ENCODE measurements around the gene PDPK1. TPM values are rescaled to one million over a fixed set of nuclear protein-coding genes. Genes with fewer than 3 reads are reported as not detected.
A peak's percentile ranks its signal among the peaks of the same experiment; 100 is the strongest.

PDPK1 gene
- total RNA-seq (52.3 TPM), polyA plus RNA-seq (ENCODE audit: insufficient read depth, low read depth, low replicate concordance) (14.3 TPM)
- long read RNA-seq, donor 1, full-length matches to known transcripts, result 9 of 9 reads
- long read RNA-seq, donor 1, partial matches to known transcripts, result 0 of 9 reads
- long read RNA-seq, donor 1, other reads (novel, unspliced or antisense), result 0 of 9 reads
- long read RNA-seq, donor 2, full-length matches to known transcripts, result 6 of 6 reads
- long read RNA-seq, donor 2, partial matches to known transcripts, result 0 of 6 reads
- long read RNA-seq, donor 2, other reads (novel, unspliced or antisense), result 0 of 6 reads
- long read RNA-seq, donor 3, full-length matches to known transcripts, result 8 of 8 reads
- long read RNA-seq, donor 3, partial matches to known transcripts, result 0 of 8 reads
- long read RNA-seq, donor 3, other reads (novel, unspliced or antisense), result 0 of 8 reads
- long read RNA-seq, donor 4, full-length matches to known transcripts, result 17 of 25 reads
- long read RNA-seq, donor 4, partial matches to known transcripts, result 8 of 25 reads
- long read RNA-seq, donor 4, other reads (novel, unspliced or antisense), result 0 of 25 reads
- long read RNA-seq, donor 5, result 0 reads
- long read RNA-seq, donor 6, full-length matches to known transcripts, result 1 of 7 reads
- long read RNA-seq, donor 6, partial matches to known transcripts, result 6 of 7 reads
- long read RNA-seq, donor 6, other reads (novel, unspliced or antisense), result 0 of 7 reads
- long read RNA-seq, donor 7, full-length matches to known transcripts, result 19 of 48 reads
- long read RNA-seq, donor 7, partial matches to known transcripts, result 2 of 48 reads
- long read RNA-seq, donor 7, other reads (novel, unspliced or antisense), result 27 of 48 reads
- long read RNA-seq, donor 8, full-length matches to known transcripts, result 5 of 12 reads
- long read RNA-seq, donor 8, partial matches to known transcripts, result 7 of 12 reads
- long read RNA-seq, donor 8, other reads (novel, unspliced or antisense), result 0 of 12 reads
- long read RNA-seq, donor 9, full-length matches to known transcripts, result 3 of 3 reads
- long read RNA-seq, donor 9, partial matches to known transcripts, result 0 of 3 reads
- long read RNA-seq, donor 9, other reads (novel, unspliced or antisense), result 0 of 3 reads
- long read RNA-seq, donor 10, full-length matches to known transcripts, result 9 of 14 reads
- long read RNA-seq, donor 10, partial matches to known transcripts, result 5 of 14 reads
- long read RNA-seq, donor 10, other reads (novel, unspliced or antisense), result 0 of 14 reads

DNA sequence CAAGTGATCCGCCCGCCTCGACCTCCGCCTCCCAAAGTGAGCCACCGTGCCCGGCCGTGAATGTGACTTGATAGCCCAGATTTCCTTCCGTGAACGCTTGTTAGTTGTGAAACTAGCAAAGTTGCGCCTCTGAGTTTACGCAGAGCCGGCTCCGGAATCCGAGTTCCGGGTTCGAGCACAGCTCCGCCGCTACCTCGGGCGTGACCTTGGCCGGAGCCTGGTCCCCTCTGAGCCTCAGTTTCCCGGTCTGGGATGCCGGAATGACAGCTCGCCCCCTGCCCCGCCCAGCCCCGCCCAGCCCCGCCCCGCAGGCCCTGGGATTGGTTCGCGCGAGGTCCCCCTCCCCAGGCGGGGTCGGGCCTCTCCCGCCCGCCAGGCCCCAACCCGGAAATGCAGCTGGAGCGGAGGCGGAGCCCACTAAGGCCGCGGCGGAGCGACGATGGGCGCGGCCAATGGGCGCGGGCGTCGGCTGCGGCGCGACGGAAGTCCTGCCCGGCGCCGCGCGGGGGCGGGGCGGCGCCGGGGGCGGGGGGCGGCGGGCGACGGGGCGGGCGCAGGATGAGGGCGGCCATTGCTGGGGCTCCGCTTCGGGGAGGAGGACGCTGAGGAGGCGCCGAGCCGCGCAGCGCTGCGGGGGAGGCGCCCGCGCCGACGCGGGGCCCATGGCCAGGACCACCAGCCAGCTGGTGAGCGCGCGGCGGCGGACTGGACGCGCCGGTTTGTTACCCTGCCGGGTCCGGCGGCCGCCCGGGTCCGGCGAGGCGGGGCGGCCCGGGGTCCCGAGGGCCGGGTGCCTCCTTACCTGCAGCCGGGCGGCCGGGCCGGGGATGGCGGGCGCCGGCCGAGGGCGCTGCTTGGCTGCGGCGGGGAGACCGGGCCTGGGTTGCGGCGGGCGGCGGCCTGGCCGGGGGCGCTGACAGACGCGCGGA, at the start of gene PDPK1:
Gene PDPK1 (plus strand): TSS at position 571 of the 929 bp plus-strand sequence. CDS start 92 bp downstream, at position 663.
- Histone ChIP-seq H3K4me3 (ENCODE audit: low read length in 3 of 3) (peak within 1 kb of the TSS; percentile 62 to 79 (median 76)), H3K27ac (ENCODE audit: low read depth in 2 of 2, low read length in 2 of 2) (peak within 1 kb of the TSS; percentile 11 to 74), H3K27me3 (ENCODE audit: control insufficient read depth, insufficient read depth, low read length) (no peaks in the 10 kb centered on the region), H3K9me3 (ENCODE audit: control insufficient read depth in 2 of 3, insufficient read depth in 1 of 3, low read length in 3 of 3) (no peaks in the 10 kb centered on the region), H3K36me3 (ENCODE audit: control insufficient read depth in 2 of 3, insufficient read depth in 3 of 3, low read length in 3 of 3) (no peaks in the 10 kb centered on the region), H3K9ac (ENCODE audit: low read length in 3 of 3) (peak within 1 kb of the TSS in 1 of 3 donors; percentile 59), H3K4me1 (ENCODE audit: control insufficient read depth in 2 of 3, insufficient read depth in 2 of 3, low read depth in 1 of 3, low read length in 3 of 3) (peaks cover 0 to 18% (median 3%) of the 10 kb centered on the region in 3 donors)
- no peak for TF ChIP-seq CTCF (IDR thresholded peaks at IDR 0.05; ENCODE audit: borderline replicate concordance, extremely low read depth, insufficient read depth)
- DNase-seq (peak; percentile 96 to 99 (median 98)), FAIRE-seq (no peak)
- intact Hi-C loops (cut with DNase I), result no loop called here

DNA sequence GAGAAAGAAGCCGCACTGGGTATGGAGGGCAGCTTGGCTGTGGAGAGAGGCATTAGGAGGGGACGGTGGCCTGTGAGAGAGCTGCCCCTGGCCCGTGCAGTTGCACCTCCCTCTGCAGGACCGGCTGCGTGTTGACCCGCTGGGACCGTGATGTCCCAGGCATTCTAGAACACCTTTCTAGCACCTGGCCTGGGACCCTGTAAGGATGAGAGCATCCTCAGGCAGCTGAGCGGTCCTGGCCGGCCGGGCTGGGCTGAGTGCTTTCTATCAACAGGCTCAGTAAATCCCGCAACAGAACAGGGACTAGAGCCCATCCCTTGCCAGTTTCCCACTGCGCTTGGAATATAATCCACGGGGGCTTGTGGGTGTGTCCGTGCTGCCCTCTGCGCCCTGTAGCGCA, 48.2 kb upstream of the PDPK1 start:
- H3K27ac ChIP-seq (ENCODE audit: low read depth in 2 of 2, low read length in 2 of 2), result no peak overlapping the region
- no peak for TF ChIP-seq CTCF (IDR thresholded peaks at IDR 0.05; ENCODE audit: borderline replicate concordance, extremely low read depth, insufficient read depth)
- DNase-seq (peak in 1 of 5 donors; percentile 54), FAIRE-seq (no peak)
- H3K9me3 ChIP-seq (ENCODE audit: control insufficient read depth in 2 of 3, insufficient read depth in 1 of 3, low read length in 3 of 3), result no peaks in the 10 kb centered on the region
- peaks cover 2 to 47% (median 19%) of the 10 kb centered on the region in 3 donors for H3K4me1 ChIP-seq (ENCODE audit: control insufficient read depth in 2 of 3, insufficient read depth in 2 of 3, low read depth in 1 of 3, low read length in 3 of 3)
- peak overlapping the region in 1 of 3 donors; percentile 9 for H3K9ac ChIP-seq (ENCODE audit: low read length in 3 of 3)
- intact Hi-C loops (cut with DNase I), result no loop called here
- H3K36me3 ChIP-seq (ENCODE audit: control insufficient read depth in 2 of 3, insufficient read depth in 3 of 3, low read length in 3 of 3), result peaks cover 0 to 3% (median 0%) of the 10 kb centered on the region in 3 donors
- H3K4me3 ChIP-seq (ENCODE audit: low read length in 3 of 3), result no peak overlapping the region
- no peaks in the 10 kb centered on the region for H3K27me3 ChIP-seq (ENCODE audit: control insufficient read depth, insufficient read depth, low read length)
